Mesothelial cell of epicardium (in vitro differentiated cells): ENCODE results near the gene ZFP57. TPM values are rescaled to one million over a fixed set of nuclear protein-coding genes. Genes with fewer than 3 reads are reported as not detected.

Experiments
- DNase-seq, 2 experiments: peaks; one replicate each; pipeline ENCODE4 v3.0.0; 2021; ENCODE audit warnings: low spot score in 2 of 2; ENCODE audit not compliant: unreplicated experiment in 2 of 2
- H3K27ac Mint-ChIP-seq: 2 replicates; pipeline ENCODE4 v1.8.0; 2021; ENCODE audit warnings: mixed read lengths
- H3K27me3 Mint-ChIP-seq: 2 replicates; pipeline ENCODE4 v1.8.0; 2021; ENCODE audit warnings: low read depth, mixed read lengths
- H3K36me3 Mint-ChIP-seq: 2 replicates; pipeline ENCODE4 v1.8.0; 2021; ENCODE audit warnings: mixed read lengths
- H3K4me1 Mint-ChIP-seq: 2 replicates; pipeline ENCODE4 v1.8.0; 2021; ENCODE audit warnings: mixed read lengths
- H3K4me3 Mint-ChIP-seq: 2 replicates; pipeline ENCODE4 v1.8.0; 2021; ENCODE audit warnings: mild to moderate bottlenecking, moderate library complexity, mixed read lengths
- H3K9me3 Mint-ChIP-seq: 2 replicates; pipeline ENCODE4 v1.8.0; 2021; ENCODE audit warnings: mixed read lengths
- CTCF ChIP-seq: fragments of 200-600 bp; sonication (generic); IDR thresholded peaks from one replicate; pipeline ENCODE4 v1.5.0; 2021; ENCODE audit warnings: antibody characterized with exemption; ENCODE audit not compliant: unreplicated experiment
- total RNA-seq: library from RNA; stranded (reverse); gene quantifications from 3 replicates; pipeline ENCODE4 v1.2.1, GENCODE V29; 2021

Gene ZFP57
- total RNA-seq, 1 donor from 2014 or later = 0.11 TPM

- Mint-ChIP-seq H3K27ac (no peak overlapping the region), H3K36me3 (no peaks in the 10 kb centered on the region), H3K4me1 (peaks cover 16% of the 10 kb centered on the region), H3K4me3 (no peak overlapping the region), H3K27me3 (peaks cover 10% of the 10 kb centered on the region), H3K9me3 (no peaks in the 10 kb centered on the region)
- no peak for TF ChIP-seq CTCF
- no peak for DNase-seq
These were observed 24.8 kb downstream of the ZFP57 start for GRCh38 chr6:29656157-29656556.

- Mint-ChIP-seq H3K4me1 (peaks cover 16% of the 10 kb centered on the region), H3K27ac (no peak overlapping the region), H3K36me3 (no peaks in the 10 kb centered on the region), H3K4me3 (no peak overlapping the region), H3K27me3 (peaks cover 6% of the 10 kb centered on the region), H3K9me3 (no peaks in the 10 kb centered on the region)
- TF ChIP-seq CTCF = no peak
- DNase-seq = no peak
These were observed 25.3 kb downstream of the ZFP57 start for GRCh38 chr6:29655658-29656057.

- Mint-ChIP-seq H3K36me3 (no peaks in the 10 kb centered on the region), H3K27ac (no peak overlapping the region), H3K9me3 (no peaks in the 10 kb centered on the region), H3K27me3 (peaks cover 1% of the 10 kb centered on the region), H3K4me3 (no peak overlapping the region), H3K4me1 (peaks cover 16% of the 10 kb centered on the region)
- peak; percentile 89 for TF ChIP-seq CTCF
- no peak for DNase-seq
These were observed 27.4 kb downstream of the ZFP57 start for GRCh38 chr6:29653452-29654038.

GRCh38 chr6:29652198-29652584, 28.8 kb downstream of the ZFP57 start:
- Mint-ChIP-seq H3K4me3 (no peak overlapping the region), H3K9me3 (no peaks in the 10 kb centered on the region), H3K27ac (no peak overlapping the region), H3K4me1 (peaks cover 12% of the 10 kb centered on the region), H3K36me3 (no peaks in the 10 kb centered on the region), H3K27me3 (peaks cover 1% of the 10 kb centered on the region)
- no peak for TF ChIP-seq CTCF
- no peak for DNase-seq

GRCh38 chr6:29651413-29652197, 29.3 kb downstream of the ZFP57 start:
- Mint-ChIP-seq H3K27ac (no peak overlapping the region), H3K27me3 (peaks cover 1% of the 10 kb centered on the region), H3K4me3 (no peak overlapping the region), H3K4me1 (peaks cover 7% of the 10 kb centered on the region), H3K36me3 (no peaks in the 10 kb centered on the region), H3K9me3 (no peaks in the 10 kb centered on the region)
- DNase-seq = no peak
- peak; percentile 73 for TF ChIP-seq CTCF
